B cell (primary cell): ENCODE measurements around the gene GPHN. TPM values are rescaled to one million over a fixed set of nuclear protein-coding genes. Genes with fewer than 3 reads are reported as not detected.

Experiments used
- ATAC-seq: fragments of 200-7000 bp; cut with Tn5 transposase; one replicate; pipeline ENCODE4 v1.10.0; 2021; ENCODE audit warnings: low read depth, mild to moderate bottlenecking, moderate number of reproducible peaks, moderate library complexity
- CTCF ChIA-PET: fragments of 350-600 bp; sonication (Branson Sonifier 250); formaldehyde crosslinking; loops from one replicate; lab custom pipeline; 2021; ENCODE audit warnings: antibody characterized with exemption, inconsistent platforms; lab: Charles Lee
- POLR2A ChIA-PET: fragments of 350-600 bp; sonication (Branson Sonifier 250); formaldehyde crosslinking; loops from one replicate; lab custom pipeline; 2021; ENCODE audit warnings: antibody characterized with exemption; lab: Charles Lee
- DNase-seq: peaks from one replicate; pipeline ENCODE4 v3.0.0; 2013
- H2AFZ ChIP-seq: 2 replicates; pipeline ENCODE4 v1.6.1; 2012; ENCODE audit warnings: mild to moderate bottlenecking, low read depth, low read length; ENCODE audit not compliant: insufficient read depth, poor library complexity, severe bottlenecking
- H3K27ac ChIP-seq, 2 donors: 1 replicate in 1 of 2; 2 replicates in 1 of 2; pipeline ENCODE4 v1.5.1; 2012 to 2013; ENCODE audit warnings: low read length in 2 of 2, mild to moderate bottlenecking in 2 of 2, moderate library complexity in 1 of 2
- H3K27me3 ChIP-seq, 4 experiments: fragments of 200-600 bp in 1 of 4; sonication (generic) in 1 of 4; replicated peaks in 1 of 4; 1 replicate in 2 of 4; 2 replicates in 2 of 4; pipeline versions ENCODE4 v1.6.1 to v1.7.0; 2013 to 2016; ENCODE audit warnings: low read length in 3 of 4, mild to moderate bottlenecking in 2 of 4, mixed read lengths in 1 of 4, moderate library complexity in 1 of 4; ENCODE audit not compliant: insufficient read depth in 4 of 4, control insufficient read depth in 3 of 4; ENCODE audit errors: control extremely low read depth in 1 of 4
- H3K36me3 ChIP-seq, 2 experiments: replicated peaks in 1 of 2; 1 replicate in 1 of 2; 2 replicates in 1 of 2; pipeline versions ENCODE4 v1.6.1 to v1.7.1; 2013; ENCODE audit warnings: low read length in 1 of 2; ENCODE audit not compliant: insufficient read depth in 2 of 2, control insufficient read depth in 1 of 2; ENCODE audit errors: control extremely low read depth in 1 of 2, extremely low read depth in 1 of 2
- H3K4me1 ChIP-seq, 2 donors: fragments of 200-600 bp in 1 of 2; sonication (generic) in 1 of 2; 1 replicate in 1 of 2; 2 replicates in 1 of 2; pipeline versions ENCODE4 v1.5.1 to v1.6.1; 2013 to 2017; ENCODE audit warnings: low read length in 2 of 2; ENCODE audit not compliant: control insufficient read depth in 2 of 2, insufficient read depth in 2 of 2
- H3K4me2 ChIP-seq: replicated peaks from 2 replicates; pipeline ENCODE3; 2012; ENCODE audit warnings: mild to moderate bottlenecking, low read depth, low read length; ENCODE audit not compliant: poor library complexity, severe bottlenecking
- H3K4me3 ChIP-seq, 5 experiments: fragments of 200-600 bp in 1 of 5; sonication (generic) in 1 of 5; 1 replicate in 3 of 5; 2 replicates in 2 of 5; pipeline versions ENCODE4 v1.5.1 to v1.7.0; 2011 to 2016; ENCODE audit warnings: low read length in 4 of 5, mild to moderate bottlenecking in 4 of 5, low read depth in 2 of 5, control low read depth in 1 of 5, moderate library complexity in 1 of 5; ENCODE audit not compliant: insufficient read depth in 1 of 5; ENCODE audit errors: control extremely low read depth in 1 of 5, extremely low read depth in 1 of 5
- H3K79me2 ChIP-seq: fragments of 200-600 bp; sonication (generic); one replicate; pipeline ENCODE4 v1.6.0; 2016; ENCODE audit warnings: low read length; ENCODE audit not compliant: control insufficient read depth, insufficient read depth
- H3K9ac ChIP-seq: fragments of 200-600 bp; sonication (generic); 2 replicates; pipeline ENCODE4 v1.6.1; 2017; ENCODE audit warnings: mild to moderate bottlenecking, low read length, moderate library complexity
- H3K9me3 ChIP-seq, 3 donors: one replicate each; pipeline versions ENCODE4 v1.6.1 to v1.7.1; 2013; ENCODE audit warnings: low read length in 2 of 3; ENCODE audit not compliant: control insufficient read depth in 2 of 3, insufficient read depth in 1 of 3; ENCODE audit errors: control extremely low read depth in 1 of 3
- H4K20me1 ChIP-seq: 2 replicates; pipeline ENCODE4 v1.6.0; 2012; ENCODE audit warnings: mild to moderate bottlenecking, low read length; ENCODE audit not compliant: insufficient read depth, control insufficient read depth, poor library complexity, severe bottlenecking
- H3K27ac Mint-ChIP-seq: one replicate; pipeline ENCODE4 v1.8.0; 2021; ENCODE audit warnings: mixed read lengths
- H3K27me3 Mint-ChIP-seq: one replicate; pipeline ENCODE4 v1.8.0; 2021; ENCODE audit warnings: mixed read lengths
- H3K4me1 Mint-ChIP-seq: one replicate; pipeline ENCODE4 v1.8.0; 2021; ENCODE audit warnings: mixed read lengths
- H3K4me3 Mint-ChIP-seq: one replicate; pipeline ENCODE4 v1.8.0; 2021; ENCODE audit warnings: mixed read lengths
- H3K9me3 Mint-ChIP-seq: one replicate; pipeline ENCODE4 v1.8.0; 2022; ENCODE audit warnings: mixed read lengths; ENCODE audit not compliant: insufficient read depth
- CTCF ChIP-seq: fragments of 200-600 bp; IDR thresholded peaks from one replicate; pipeline ENCODE4 v1.8.0; 2022; ENCODE audit warnings: antibody characterized with exemption, mild to moderate bottlenecking
- EZH2 ChIP-seq: IDR thresholded peaks from 2 replicates; pipeline ENCODE4 v1.6.1; 2012; ENCODE audit warnings: borderline replicate concordance, low read depth, mild to moderate bottlenecking, moderate library complexity, low read length; ENCODE audit not compliant: insufficient read depth, poor library complexity, severe bottlenecking
- WGBS: methylation state at CpG from one replicate; pipeline ENCODE4 v1.1.5; 2013; ENCODE audit warnings: missing lambda C conversion rate; ENCODE audit not compliant: insufficient coverage; 5-methylcytosine and 5-hydroxymethylcytosine counted together
- intact Hi-C: fragments of 100-400 bp; cut with micrococcal nuclease; formaldehyde crosslinking; loops from one replicate; pipeline ENCODE4 v1.10.0; 2022
- polyA plus RNA-seq: library from polyadenylated mRNA; depleted of rRNA; stranded (reverse); fragments of >200 nt; gene quantifications from 2 replicates; pipeline ENCODE4 v1.2.3, GENCODE V29; 2012
- total RNA-seq, 2 donors: library from RNA; stranded (reverse); fragments of 120-200 nt in 1 of 2; gene quantifications; 1 replicate in 1 of 2; 2 replicates in 1 of 2; pipeline versions ENCODE4 v1.2.3 to v1.2.4, GENCODE V29; 2013 to 2022

Gene GPHN
- total and polyA plus RNA-seq, 2 donors (not counting 1 experiment from before 2014, with no cell fraction given): 3.4 to 18.0 TPM

GRCh38 chr14:66651536-66652220, 143.7 kb downstream of the GPHN start:
- no peak overlapping the region for H3K27ac ChIP-seq
- WGBS: 100% methylated on average over 1 of the region's 5 CpGs
- ATAC-seq: no peak
- no peaks in the 10 kb centered on the region for H3K79me2 ChIP-seq
- H3K9ac ChIP-seq: no peak overlapping the region
- Mint-ChIP-seq H3K4me1 (peaks cover 9% of the 10 kb centered on the region), H3K27ac (no peak overlapping the region), H3K27me3 (no peaks in the 10 kb centered on the region), H3K9me3 (peaks cover 8% of the 10 kb centered on the region), H3K4me3 (no peak overlapping the region)
- POLR2A ChIA-PET: no interaction called here
- no peak overlapping the region for H3K4me2 ChIP-seq
- no peak for DNase-seq
- H4K20me1 ChIP-seq: no peaks in the 10 kb centered on the region
- no peaks in the 10 kb centered on the region for H3K36me3 ChIP-seq
- H3K27me3 ChIP-seq: no peaks in the 10 kb centered on the region
- no peak for TF ChIP-seq EZH2
- TF ChIP-seq CTCF: no peak
- H3K4me3 ChIP-seq: no peak overlapping the region
- H3K9me3 ChIP-seq: peaks cover 0 to 2% (median 0%) of the 10 kb centered on the region in 3 donors
- CTCF ChIA-PET: no interaction called here
- intact Hi-C loops: no loop called here
- H2AFZ ChIP-seq: no peak overlapping the region
- H3K4me1 ChIP-seq: no peaks in the 10 kb centered on the region

DNA sequence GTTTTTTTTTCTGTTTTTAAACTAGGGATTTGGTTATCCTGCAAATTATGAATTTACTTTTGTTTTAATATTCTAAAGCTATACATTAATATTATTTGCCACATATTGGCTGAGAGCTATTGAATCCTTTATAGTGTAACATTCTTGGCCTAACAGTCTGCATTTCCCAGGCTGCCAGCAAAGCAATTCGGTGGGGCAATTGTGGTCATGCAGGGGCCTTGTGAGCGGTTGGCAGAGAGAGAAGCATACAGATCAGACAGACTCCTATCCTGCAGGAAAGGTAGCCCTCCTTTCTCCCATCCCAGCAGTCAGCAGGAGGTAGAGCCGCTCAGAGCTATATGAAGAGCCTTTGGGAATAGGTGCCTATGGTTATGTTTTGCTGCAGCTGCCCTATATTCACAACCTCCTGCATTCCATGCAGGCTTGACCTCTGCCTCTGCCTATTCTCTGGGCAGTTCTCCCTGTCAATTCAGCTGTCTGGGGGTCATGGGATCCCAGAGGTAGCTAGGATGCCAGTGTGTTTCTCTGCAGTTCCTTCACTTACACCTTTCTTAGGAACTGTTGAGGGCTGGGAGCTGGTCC, 144.7 kb downstream of the GPHN start:
- CTCF ChIA-PET: no interaction called here
- Histone ChIP-seq H3K27me3 (no peaks in the 10 kb centered on the region), H3K9ac (no peak overlapping the region), H4K20me1 (no peaks in the 10 kb centered on the region), H2AFZ (no peak overlapping the region), H3K4me3 (no peak overlapping the region), H3K9me3 (peaks cover 0 to 7% (median 1%) of the 10 kb centered on the region in 3 donors), H3K36me3 (no peaks in the 10 kb centered on the region), H3K4me1 (no peaks in the 10 kb centered on the region), H3K79me2 (no peaks in the 10 kb centered on the region), H3K27ac (no peak overlapping the region), H3K4me2 (no peak overlapping the region)
- ATAC-seq: no peak
- H3K4me3 Mint-ChIP-seq: no peak overlapping the region
- peaks cover 12% of the 10 kb centered on the region for H3K9me3 Mint-ChIP-seq
- POLR2A ChIA-PET: no interaction called here
- H3K27me3 Mint-ChIP-seq: no peaks in the 10 kb centered on the region
- DNase-seq: no peak
- intact Hi-C loops: no loop called here
- no peak overlapping the region for H3K27ac Mint-ChIP-seq
- no peak for TF ChIP-seq CTCF
- TF ChIP-seq EZH2: no peak
- no CpG with 5 or more reads among the region's 3 CpGs for WGBS
- H3K4me1 Mint-ChIP-seq: peaks cover 9% of the 10 kb centered on the region
